ENCODE measurements around the gene MTUS2. TPM values are rescaled to one million over a fixed set of nuclear protein-coding genes. Genes with fewer than 3 reads are reported as not detected.

The MTUS2 gene
- polyA plus RNA-seq, 3 donors from 2014 or later, result 0.02 TPM; not detected in 2

- no peaks in the 10 kb centered on the region for H3K36me3 Mint-ChIP-seq
- H3K4me1 Mint-ChIP-seq, result no peaks in the 10 kb centered on the region
- DNase-seq, result no peak
- no peak overlapping the region for H3K4me3 Mint-ChIP-seq
- peaks cover 0 to 3% (median 3%) of the 10 kb centered on the region in 3 donors for H3K27me3 Mint-ChIP-seq (ENCODE audit: low read depth in 3 of 3)
- H3K9me3 Mint-ChIP-seq, result peaks cover 0 to 5% (median under 1%) of the 10 kb centered on the region in 6 donors
- no peak overlapping the region for H3K27ac Mint-ChIP-seq
Observed at GRCh38 chr13:29125934-29126424, 305.8 kb downstream of the MTUS2 start.

DNA sequence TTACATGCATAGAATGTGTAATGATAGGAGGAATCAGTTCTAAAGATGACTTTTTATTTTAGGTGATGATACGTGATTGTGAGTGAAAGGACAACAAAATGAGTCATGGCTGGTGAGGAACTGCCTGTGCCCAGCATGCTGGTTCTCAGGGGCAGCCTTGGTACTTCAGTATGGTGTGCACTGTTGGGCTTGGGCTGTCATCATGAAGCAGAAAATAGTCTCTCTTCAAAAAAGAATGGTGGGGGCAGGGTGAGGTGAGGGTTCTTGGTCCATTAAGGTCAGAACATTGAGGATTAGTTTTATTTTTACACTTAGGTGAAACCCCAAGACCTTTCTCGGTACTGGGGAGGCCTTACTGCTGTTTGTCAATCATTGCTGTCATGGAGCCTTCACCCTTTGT lies 309.5 kb downstream of the MTUS2 start:
- Mint-ChIP-seq H3K27ac (no peak overlapping the region), H3K4me3 (no peak overlapping the region), H3K27me3 (ENCODE audit: low read depth in 3 of 3) (peaks cover 0 to 3% (median 1%) of the 10 kb centered on the region in 3 donors), H3K36me3 (no peaks in the 10 kb centered on the region), H3K4me1 (no peaks in the 10 kb centered on the region), H3K9me3 (peaks cover 0 to 5% (median 0%) of the 10 kb centered on the region in 6 donors)
- no peak for DNase-seq

GRCh38 chr13:29131159-29131558 lies 311.0 kb downstream of the MTUS2 start:
- H3K27ac Mint-ChIP-seq, result no peak overlapping the region
- peaks cover 0 to 3% (median 1%) of the 10 kb centered on the region in 3 donors for H3K27me3 Mint-ChIP-seq (ENCODE audit: low read depth in 3 of 3)
- no peaks in the 10 kb centered on the region for H3K4me1 Mint-ChIP-seq
- H3K36me3 Mint-ChIP-seq, result no peaks in the 10 kb centered on the region
- no peak overlapping the region for H3K4me3 Mint-ChIP-seq
- no peak for DNase-seq
- peaks cover 0 to 9% (median 0%) of the 10 kb centered on the region in 6 donors for H3K9me3 Mint-ChIP-seq

DNA sequence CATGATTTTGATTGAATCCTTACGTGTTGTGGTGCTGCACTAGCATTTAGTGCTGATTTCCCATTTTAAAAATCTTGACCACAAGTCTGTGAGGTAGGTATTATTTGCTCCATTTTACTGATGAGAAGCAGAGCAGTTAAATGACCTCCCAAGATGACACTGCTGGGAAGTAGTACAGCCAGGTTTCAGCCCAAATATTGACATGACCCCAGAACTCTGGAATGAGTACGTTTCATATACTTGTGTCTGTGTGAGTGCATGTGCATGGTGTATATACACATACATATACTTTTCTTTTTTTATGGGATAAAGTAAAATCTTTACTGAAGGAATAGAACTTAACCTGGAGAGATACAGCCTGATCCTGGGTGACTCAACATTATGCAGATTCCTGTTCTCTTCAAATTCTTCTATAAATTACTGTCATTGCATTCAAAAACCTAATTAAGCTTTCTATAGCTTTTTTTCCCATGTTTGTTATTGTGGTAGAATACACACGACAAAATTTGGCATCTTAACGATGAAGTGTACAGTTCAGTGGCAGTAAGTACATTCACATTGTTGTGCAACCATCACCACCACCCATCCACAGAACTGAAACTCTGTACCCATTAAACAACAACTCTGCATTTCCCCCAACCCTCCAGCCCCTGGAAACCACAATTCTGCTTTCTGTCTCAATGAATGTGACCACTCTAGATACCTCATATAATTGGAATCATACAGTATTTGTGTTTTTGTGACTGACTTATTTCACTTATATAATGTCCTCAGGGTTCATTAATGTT lies 311.9 kb downstream of the MTUS2 start:
- Mint-ChIP-seq H3K4me1 (no peaks in the 10 kb centered on the region), H3K27me3 (ENCODE audit: low read depth in 3 of 3) (peaks cover 0 to 1% (median 0%) of the 10 kb centered on the region in 3 donors), H3K9me3 (peaks cover 0 to 9% (median 1%) of the 10 kb centered on the region in 6 donors), H3K27ac (no peak overlapping the region), H3K4me3 (no peak overlapping the region), H3K36me3 (no peaks in the 10 kb centered on the region)
- DNase-seq, result no peak

- Mint-ChIP-seq H3K27me3 (ENCODE audit: low read depth in 3 of 3) (peaks cover 0 to 2% (median 0%) of the 10 kb centered on the region in 3 donors), H3K4me1 (no peaks in the 10 kb centered on the region), H3K36me3 (no peaks in the 10 kb centered on the region), H3K27ac (no peak overlapping the region), H3K9me3 (peaks cover 0 to 14% (median 7%) of the 10 kb centered on the region in 6 donors), H3K4me3 (no peak overlapping the region)
- DNase-seq, result no peak
Observed at GRCh38 chr13:29136341-29136740, 316.2 kb downstream of the MTUS2 start.

DNA sequence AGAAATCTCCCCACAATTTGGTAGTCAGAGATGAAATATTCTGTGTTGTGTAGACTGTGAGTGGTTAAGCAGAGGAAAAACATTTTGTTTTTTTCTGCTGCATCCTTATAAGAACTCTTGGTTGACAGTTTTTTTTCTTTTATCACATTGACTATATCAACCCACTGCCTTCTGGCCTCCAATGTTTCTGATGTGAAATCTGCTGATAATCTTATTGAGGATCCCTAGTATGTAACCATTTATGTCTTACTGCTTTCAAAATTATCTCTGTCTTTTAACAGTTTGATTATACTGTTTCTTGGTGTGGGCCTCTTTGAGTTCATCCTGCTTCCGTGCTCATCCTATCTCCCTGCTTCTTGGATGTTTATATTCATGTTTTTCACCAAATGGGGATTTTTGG lies 316.9 kb downstream of the MTUS2 start:
- DNase-seq, result no peak
- Mint-ChIP-seq H3K9me3 (peaks cover 0 to 15% (median 7%) of the 10 kb centered on the region in 6 donors), H3K27ac (no peak overlapping the region), H3K36me3 (no peaks in the 10 kb centered on the region), H3K27me3 (ENCODE audit: low read depth in 3 of 3) (peaks cover 0 to 2% (median 0%) of the 10 kb centered on the region in 3 donors), H3K4me3 (no peak overlapping the region), H3K4me1 (no peaks in the 10 kb centered on the region)

DNA sequence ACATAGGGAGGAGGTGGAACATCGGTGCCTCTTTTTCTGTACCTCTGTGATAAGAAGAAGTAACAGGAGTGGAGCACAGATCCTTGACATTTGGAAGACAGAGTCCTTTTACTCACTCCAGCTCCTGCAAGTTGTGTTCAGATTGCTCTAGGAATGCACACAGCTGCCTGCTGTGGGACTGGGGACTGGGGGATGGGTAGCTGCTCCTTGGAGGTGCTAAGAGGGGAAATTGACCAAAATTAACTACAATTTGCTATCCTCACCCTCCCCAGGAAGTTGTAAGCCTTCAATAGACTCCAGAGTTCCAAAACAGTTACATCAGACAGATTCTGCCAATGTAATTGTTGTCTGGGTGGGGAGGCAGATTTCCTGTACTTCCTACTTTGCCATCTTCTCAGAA lies 317.9 kb downstream of the MTUS2 start:
- no peak overlapping the region for H3K4me3 Mint-ChIP-seq
- H3K9me3 Mint-ChIP-seq, result peaks cover 0 to 15% (median 8%) of the 10 kb centered on the region in 6 donors

GRCh38 chr13:29140277-29140676 lies 320.1 kb downstream of the MTUS2 start:
- Mint-ChIP-seq H3K36me3 (no peaks in the 10 kb centered on the region), H3K9me3 (peaks cover 0 to 10% (median 8%) of the 10 kb centered on the region in 6 donors), H3K4me3 (no peak overlapping the region), H3K27ac (no peak overlapping the region), H3K4me1 (no peaks in the 10 kb centered on the region), H3K27me3 (ENCODE audit: low read depth in 3 of 3) (peaks cover 0 to 3% (median 0%) of the 10 kb centered on the region in 3 donors)
- DNase-seq, result no peak

More for the DNA sequence above, 317.9 kb downstream of the MTUS2 start:
- H3K27me3 Mint-ChIP-seq (ENCODE audit: low read depth in 3 of 3), result peaks cover 0 to 2% (median 0%) of the 10 kb centered on the region in 3 donors
- no peaks in the 10 kb centered on the region for H3K36me3 Mint-ChIP-seq
- no peak overlapping the region for H3K27ac Mint-ChIP-seq
- no peaks in the 10 kb centered on the region for H3K4me1 Mint-ChIP-seq
- no peak for DNase-seq

DNA sequence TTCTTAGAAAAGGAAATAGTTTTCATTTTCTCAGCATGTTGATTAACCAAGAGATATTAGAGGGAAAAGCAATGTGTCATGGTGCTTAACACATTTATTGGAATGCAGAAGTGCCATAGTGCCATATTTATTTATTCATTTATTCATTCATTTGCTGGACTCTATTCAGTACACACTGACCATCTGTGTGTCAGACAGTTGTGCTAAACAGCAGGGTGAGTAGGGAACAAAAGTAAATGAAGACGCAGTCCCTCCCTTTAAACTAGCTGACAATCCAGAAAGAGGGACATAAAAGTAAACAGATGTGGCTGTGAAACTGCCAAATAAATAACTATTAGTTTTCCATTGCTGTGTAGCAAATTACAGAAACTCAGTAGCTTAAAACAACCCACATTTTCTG lies 323.7 kb downstream of the MTUS2 start:
- no peak overlapping the region for H3K4me3 Mint-ChIP-seq
- DNase-seq, result no peak
- peaks cover 0 to 6% (median 4%) of the 10 kb centered on the region in 6 donors for H3K9me3 Mint-ChIP-seq
- no peaks in the 10 kb centered on the region for H3K36me3 Mint-ChIP-seq
- peaks cover 0 to 2% (median 0%) of the 10 kb centered on the region in 3 donors for H3K27me3 Mint-ChIP-seq (ENCODE audit: low read depth in 3 of 3)
- no peaks in the 10 kb centered on the region for H3K4me1 Mint-ChIP-seq
- H3K27ac Mint-ChIP-seq, result no peak overlapping the region

- Mint-ChIP-seq H3K4me3 (no peak overlapping the region), H3K9me3 (peaks cover 2 to 27% (median 8%) of the 10 kb centered on the region in 6 donors), H3K36me3 (no peaks in the 10 kb centered on the region), H3K4me1 (no peaks in the 10 kb centered on the region), H3K27ac (no peak overlapping the region), H3K27me3 (ENCODE audit: low read depth in 3 of 3) (peaks cover 0 to 4% (median 0%) of the 10 kb centered on the region in 3 donors)
- DNase-seq, result no peak
Observed at GRCh38 chr13:29154390-29154789, 334.3 kb downstream of the MTUS2 start.

- Mint-ChIP-seq H3K4me1 (no peaks in the 10 kb centered on the region), H3K36me3 (no peaks in the 10 kb centered on the region), H3K27ac (no peak overlapping the region), H3K4me3 (no peak overlapping the region), H3K9me3 (peaks cover 2 to 27% (median 7%) of the 10 kb centered on the region in 6 donors), H3K27me3 (ENCODE audit: low read depth in 3 of 3) (peaks cover 0 to 2% (median 0%) of the 10 kb centered on the region in 3 donors)
- no peak for DNase-seq
Observed at GRCh38 chr13:29156136-29156535, 336.0 kb downstream of the MTUS2 start.

DNA sequence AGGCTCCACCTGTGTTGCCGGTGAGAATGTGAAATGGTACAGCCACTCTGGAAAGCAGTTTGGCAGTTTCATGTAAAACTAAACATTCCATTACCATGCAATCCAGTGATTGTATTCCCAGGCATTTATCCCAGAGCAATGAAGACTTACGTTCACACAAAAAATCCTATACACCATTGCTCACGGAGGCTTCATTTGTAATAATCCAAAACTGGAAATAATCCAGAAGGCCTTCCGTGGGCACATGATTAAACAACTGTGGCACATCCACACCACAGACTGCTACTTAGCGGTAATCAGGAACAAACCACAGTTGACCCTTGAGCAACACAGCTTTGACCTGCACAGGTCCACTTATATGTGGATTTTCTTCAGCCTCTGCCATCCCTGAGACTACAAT lies 339.7 kb downstream of the MTUS2 start:
- H3K4me1 Mint-ChIP-seq, result no peaks in the 10 kb centered on the region
- H3K27ac Mint-ChIP-seq, result no peak overlapping the region
- peaks cover 0 to 13% (median 2%) of the 10 kb centered on the region in 6 donors for H3K9me3 Mint-ChIP-seq

GRCh38 chr13:29160862-29161261 lies 340.7 kb downstream of the MTUS2 start:
- DNase-seq, result no peak
- Mint-ChIP-seq H3K36me3 (no peaks in the 10 kb centered on the region), H3K4me1 (no peaks in the 10 kb centered on the region), H3K4me3 (no peak overlapping the region), H3K27ac (no peak overlapping the region), H3K9me3 (peaks cover 0 to 13% (median 3%) of the 10 kb centered on the region in 6 donors), H3K27me3 (ENCODE audit: low read depth in 3 of 3) (peaks cover 0 to 4% (median 2%) of the 10 kb centered on the region in 3 donors)

More for the DNA sequence above, 339.7 kb downstream of the MTUS2 start:
- H3K27me3 Mint-ChIP-seq (ENCODE audit: low read depth in 3 of 3), result peaks cover 0 to 2% (median 2%) of the 10 kb centered on the region in 3 donors
- DNase-seq, result no peak
- H3K36me3 Mint-ChIP-seq, result no peaks in the 10 kb centered on the region
- no peak overlapping the region for H3K4me3 Mint-ChIP-seq

- Mint-ChIP-seq H3K27ac (no peak overlapping the region), H3K36me3 (no peaks in the 10 kb centered on the region), H3K4me3 (no peak overlapping the region), H3K4me1 (no peaks in the 10 kb centered on the region), H3K27me3 (ENCODE audit: low read depth in 3 of 3) (peaks cover 0 to 4% (median 2%) of the 10 kb centered on the region in 3 donors), H3K9me3 (peaks cover 0 to 13% (median 3%) of the 10 kb centered on the region in 6 donors)
- no peak for DNase-seq
Observed at GRCh38 chr13:29161676-29162075, 341.5 kb downstream of the MTUS2 start.

Data from immature natural killer cell (primary cell).